ENCODE data around the gene ACOX3. TPM values are rescaled to one million over a fixed set of nuclear protein-coding genes. Genes with fewer than 3 reads are reported as not detected.

ACOX3 gene
- total RNA-seq, 2 experiments from 2014 or later: 12.7 to 16.8 TPM

DNA sequence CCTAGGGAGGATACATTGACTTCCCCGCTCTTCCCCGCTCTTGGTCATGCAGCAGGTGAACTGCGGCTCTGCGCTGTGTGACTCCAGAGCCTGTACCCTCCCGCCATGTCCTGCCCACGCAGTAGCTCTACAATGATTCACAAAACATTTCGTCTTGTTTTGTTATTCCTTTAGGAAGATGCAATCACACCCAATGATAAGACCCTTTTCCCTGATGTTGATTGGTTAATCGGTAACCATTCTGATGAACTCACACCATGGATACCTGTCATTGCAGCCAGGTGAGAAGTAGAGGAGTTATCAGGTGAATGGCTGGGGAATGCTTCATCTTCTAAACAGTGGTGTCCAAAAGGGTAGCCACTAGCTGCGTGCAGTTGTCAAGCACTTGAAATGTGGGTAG, 23.3 kb upstream of the ACOX3 start:
- H3K4me1 ChIP-seq (ENCODE audit: insufficient read depth, low read length, poor library complexity, severe bottlenecking): no peaks in the 10 kb centered on the region
- H3K36me3 ChIP-seq (ENCODE audit: insufficient read depth, low read length): peaks cover 68% of the 10 kb centered on the region; the same call in 1 of the 2 replicates
- intact Hi-C loops (cut with micrococcal nuclease; ENCODE audit: unreplicated experiment): no loop called here
- ChIA-PET CTCF (ENCODE audit: unreplicated experiment) (no interaction called here), POLR2A (no interaction called here)
- no peak overlapping the region for H3K27ac ChIP-seq (ENCODE audit: low read depth, low read length, poor library complexity, severe bottlenecking)
- TF ChIP-seq, protein P1, sequence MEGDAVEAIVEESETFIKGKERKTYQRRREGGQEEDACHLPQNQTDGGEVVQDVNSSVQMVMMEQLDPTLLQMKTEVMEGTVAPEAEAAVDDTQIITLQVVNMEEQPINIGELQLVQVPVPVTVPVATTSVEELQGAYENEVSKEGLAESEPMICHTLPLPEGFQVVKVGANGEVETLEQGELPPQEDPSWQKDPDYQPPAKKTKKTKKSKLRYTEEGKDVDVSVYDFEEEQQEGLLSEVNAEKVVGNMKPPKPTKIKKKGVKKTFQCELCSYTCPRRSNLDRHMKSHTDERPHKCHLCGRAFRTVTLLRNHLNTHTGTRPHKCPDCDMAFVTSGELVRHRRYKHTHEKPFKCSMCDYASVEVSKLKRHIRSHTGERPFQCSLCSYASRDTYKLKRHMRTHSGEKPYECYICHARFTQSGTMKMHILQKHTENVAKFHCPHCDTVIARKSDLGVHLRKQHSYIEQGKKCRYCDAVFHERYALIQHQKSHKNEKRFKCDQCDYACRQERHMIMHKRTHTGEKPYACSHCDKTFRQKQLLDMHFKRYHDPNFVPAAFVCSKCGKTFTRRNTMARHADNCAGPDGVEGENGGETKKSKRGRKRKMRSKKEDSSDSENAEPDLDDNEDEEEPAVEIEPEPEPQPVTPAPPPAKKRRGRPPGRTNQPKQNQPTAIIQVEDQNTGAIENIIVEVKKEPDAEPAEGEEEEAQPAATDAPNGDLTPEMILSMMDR (conservative IDR thresholded peaks at IDR 0.05; ENCODE audit: low read length): no peak
- TF ChIP-seq EZH2phosphoT487 (IDR thresholded peaks at IDR 0.05; ENCODE audit: borderline replicate concordance, low read depth, low read length): no peak
- H3K9me2 ChIP-seq (ENCODE audit: insufficient read depth, low read length): no peaks in the 10 kb centered on the region
- no TSS peak for BruUV-seq (replicated peaks)
- no peaks in the 10 kb centered on the region for H3K79me2 ChIP-seq (ENCODE audit: insufficient read depth, low read depth, low read length)
- H3K4me3 ChIP-seq (ENCODE audit: low read depth, low read length, poor library complexity, severe bottlenecking): no peak overlapping the region
- no peaks in the 10 kb centered on the region for H3K9me3 ChIP-seq (ENCODE audit: low read length)
- DNase-seq (ENCODE audit: low spot score): no peak
- 0 out of 2 replicates have a peak, but pooled peaks cover 6% of the 10 kb centered on the region for H4K20me1 ChIP-seq (ENCODE audit: insufficient read depth, low read length)
- no peak overlapping the region for H3K4me2 ChIP-seq (ENCODE audit: low read length)
- no peak overlapping the region for H2AFZ ChIP-seq (ENCODE audit: low read length)

DNA sequence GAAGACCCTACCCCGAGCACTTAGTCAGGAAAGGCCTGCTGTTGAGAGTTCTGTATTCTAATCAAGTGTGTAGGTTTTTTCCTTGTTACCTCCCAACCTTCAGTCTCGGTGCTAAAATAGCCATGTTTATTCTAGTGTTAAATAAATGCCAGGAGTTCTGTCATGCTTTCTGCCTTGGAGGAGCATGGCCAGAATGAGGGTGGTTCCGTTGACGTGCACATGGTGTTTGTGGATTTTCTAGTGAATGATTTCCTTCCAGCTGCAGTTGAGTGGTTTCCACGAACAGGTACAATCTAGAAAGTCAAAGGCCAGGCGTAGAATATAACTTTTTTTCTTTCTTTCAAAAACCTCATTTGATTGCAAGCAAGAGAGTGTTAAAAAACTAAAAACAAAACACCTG, 21.1 kb upstream of the ACOX3 start:
- POLR2A ChIA-PET: interaction anchor here (0.6 kb wide), 2 partner anchors 402 to 1785 kb away, joined by 3 to 4 read pairs; no protein-coding TSS in a partner anchor
- CTCF ChIA-PET (ENCODE audit: unreplicated experiment): no interaction called here
- Histone ChIP-seq H3K9me3 (ENCODE audit: low read length) (no peaks in the 10 kb centered on the region), H4K20me1 (ENCODE audit: insufficient read depth, low read length) (0 out of 2 replicates have a peak, but pooled peaks cover 6% of the 10 kb centered on the region), H3K9me2 (ENCODE audit: insufficient read depth, low read length) (no peaks in the 10 kb centered on the region), H3K36me3 (ENCODE audit: insufficient read depth, low read length) (peaks cover 64% of the 10 kb centered on the region), H3K79me2 (ENCODE audit: insufficient read depth, low read depth, low read length) (no peaks in the 10 kb centered on the region), H3K4me2 (ENCODE audit: low read length) (no peak overlapping the region), H3K4me3 (ENCODE audit: low read depth, low read length, poor library complexity, severe bottlenecking) (no peak overlapping the region), H3K27ac (ENCODE audit: low read depth, low read length, poor library complexity, severe bottlenecking) (no peak overlapping the region), H3K4me1 (ENCODE audit: insufficient read depth, low read length, poor library complexity, severe bottlenecking) (no peaks in the 10 kb centered on the region), H2AFZ (ENCODE audit: low read length) (no peak overlapping the region)
- intact Hi-C loops (cut with micrococcal nuclease; ENCODE audit: unreplicated experiment): no loop called here
- TF ChIP-seq, protein P1 (conservative IDR thresholded peaks at IDR 0.05; ENCODE audit: low read length): no peak
- no peak for TF ChIP-seq EZH2phosphoT487 (IDR thresholded peaks at IDR 0.05; ENCODE audit: borderline replicate concordance, low read depth, low read length)
- no peak for DNase-seq (ENCODE audit: low spot score)
- no TSS peak for BruUV-seq (replicated peaks)

DNA sequence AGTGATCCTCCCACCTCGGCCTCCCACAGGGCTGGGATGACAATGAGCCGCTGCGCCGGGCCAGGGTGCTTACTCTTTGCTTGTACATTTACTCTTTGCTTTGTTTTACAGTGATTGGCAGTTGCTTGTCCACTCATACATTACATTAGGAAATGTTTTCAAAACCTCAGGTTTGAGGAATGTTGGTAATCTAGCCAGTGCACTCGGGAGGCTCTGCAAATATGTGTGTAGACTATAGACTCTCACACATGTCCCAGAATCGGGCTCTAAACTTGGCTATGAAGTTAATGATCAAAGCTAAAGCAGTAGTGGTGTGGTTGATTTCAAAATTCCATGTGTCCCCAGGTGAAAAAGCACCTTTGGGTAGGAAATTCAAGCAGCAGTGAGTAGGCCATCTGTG, 20.6 kb upstream of the ACOX3 start:
- DNase-seq (ENCODE audit: low spot score): no peak
- BruUV-seq (replicated peaks): no TSS peak
- POLR2A ChIA-PET: interaction anchor here (0.6 kb wide), 1 partner anchor 1785 kb away, joined by 4 read pairs; no protein-coding TSS in a partner anchor
- H3K9me3 ChIP-seq (ENCODE audit: low read length): no peaks in the 10 kb centered on the region
- H2AFZ ChIP-seq (ENCODE audit: low read length): no peak overlapping the region
- no peaks in the 10 kb centered on the region for H3K9me2 ChIP-seq (ENCODE audit: insufficient read depth, low read length)
- H4K20me1 ChIP-seq (ENCODE audit: insufficient read depth, low read length): 0 out of 2 replicates have a peak, but pooled peaks cover 6% of the 10 kb centered on the region
- no peak overlapping the region for H3K27ac ChIP-seq (ENCODE audit: low read depth, low read length, poor library complexity, severe bottlenecking)
- CTCF ChIA-PET (ENCODE audit: unreplicated experiment): no interaction called here
- no peaks in the 10 kb centered on the region for H3K79me2 ChIP-seq (ENCODE audit: insufficient read depth, low read depth, low read length)
- no peak for TF ChIP-seq EZH2phosphoT487 (IDR thresholded peaks at IDR 0.05; ENCODE audit: borderline replicate concordance, low read depth, low read length)
- TF ChIP-seq, protein P1 (conservative IDR thresholded peaks at IDR 0.05; ENCODE audit: low read length): no peak
- no peak overlapping the region for H3K4me2 ChIP-seq (ENCODE audit: low read length)
- H3K4me3 ChIP-seq (ENCODE audit: low read depth, low read length, poor library complexity, severe bottlenecking): no peak overlapping the region
- no peaks in the 10 kb centered on the region for H3K4me1 ChIP-seq (ENCODE audit: insufficient read depth, low read length, poor library complexity, severe bottlenecking)
- intact Hi-C loops (cut with micrococcal nuclease; ENCODE audit: unreplicated experiment): no loop called here
- peaks cover 64% of the 10 kb centered on the region for H3K36me3 ChIP-seq (ENCODE audit: insufficient read depth, low read length)

All from OCI-LY7 (cell line).